Measurements from ENCODE around the gene CD300LF.

The CD300LF gene

DNA sequence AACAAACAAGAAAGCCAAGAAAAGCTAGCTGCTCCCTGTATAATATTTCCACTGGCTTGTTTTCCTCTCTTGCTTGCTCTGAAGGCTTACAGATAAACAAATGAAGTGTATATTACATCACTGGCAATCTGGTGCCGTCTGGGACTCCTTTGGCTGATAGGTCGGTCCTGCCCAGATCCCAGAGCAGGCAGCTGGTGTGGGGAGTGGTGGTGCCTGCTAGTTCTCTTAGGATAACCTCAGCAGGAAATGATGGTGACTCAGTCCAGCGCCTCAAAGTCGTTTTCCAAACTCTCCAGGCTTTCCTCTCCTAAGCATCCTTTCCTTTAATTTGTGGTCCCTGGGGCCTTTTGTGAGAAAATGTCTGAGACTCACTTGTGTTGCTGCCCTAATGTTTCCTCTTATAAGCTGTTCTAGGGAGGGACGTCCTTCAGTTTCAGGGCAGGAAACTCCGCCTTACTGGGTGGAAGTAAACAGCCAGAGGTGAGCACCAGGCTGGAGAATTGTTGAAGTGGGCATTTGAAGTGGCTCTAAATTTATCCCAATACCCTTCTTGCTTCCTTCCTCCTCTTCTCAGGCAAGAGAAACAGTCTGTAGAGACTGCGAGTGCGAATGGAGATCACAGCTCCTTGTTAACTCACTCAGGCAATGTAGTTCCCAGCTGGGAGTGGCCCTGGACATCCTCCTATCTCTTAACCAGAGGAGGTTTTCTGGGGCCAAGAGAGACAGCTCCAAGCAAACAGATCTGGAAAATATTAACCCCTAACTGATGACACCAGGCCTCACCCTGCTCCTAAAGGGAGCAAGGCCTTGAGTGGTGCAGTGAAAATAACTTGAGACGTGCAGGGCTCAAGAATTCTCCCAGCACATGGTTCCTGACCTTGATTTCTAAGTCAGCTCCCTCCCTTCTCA is 34.9 kb downstream of the CD300LF start:
- peaks cover 6% of the 10 kb centered on the region for H3K4me1 ChIP-seq (ENCODE audit: insufficient read depth, insufficient read length)
- H3K9me3 ChIP-seq (ENCODE audit: insufficient read depth, low read length), result peaks cover 17% of the 10 kb centered on the region
- no peak for TF ChIP-seq ZNF274 (IDR thresholded peaks at IDR 0.05; ENCODE audit: low read depth, low read length)
- TF ChIP-seq SUZ12 (IDR thresholded peaks at IDR 0.05; ENCODE audit: extremely low read depth, insufficient read depth, insufficient read length), result no peak
- TF ChIP-seq YY1 (IDR thresholded peaks at IDR 0.05; ENCODE audit: insufficient read depth, insufficient read length), result no peak
- H3K9ac ChIP-seq (ENCODE audit: insufficient read length, low read depth), result no peak overlapping the region
- H3K4me3 ChIP-seq (ENCODE audit: insufficient read length, low read depth), result no peak overlapping the region
- DNase-seq (ENCODE audit: low read depth, low spot score), result no peak
- no peaks in the 10 kb centered on the region for H3K36me3 ChIP-seq (ENCODE audit: insufficient read depth, insufficient read length, low read length)
- H3K27me3 ChIP-seq (ENCODE audit: insufficient read depth, insufficient read length), result peaks cover 25% of the 10 kb centered on the region

DNA sequence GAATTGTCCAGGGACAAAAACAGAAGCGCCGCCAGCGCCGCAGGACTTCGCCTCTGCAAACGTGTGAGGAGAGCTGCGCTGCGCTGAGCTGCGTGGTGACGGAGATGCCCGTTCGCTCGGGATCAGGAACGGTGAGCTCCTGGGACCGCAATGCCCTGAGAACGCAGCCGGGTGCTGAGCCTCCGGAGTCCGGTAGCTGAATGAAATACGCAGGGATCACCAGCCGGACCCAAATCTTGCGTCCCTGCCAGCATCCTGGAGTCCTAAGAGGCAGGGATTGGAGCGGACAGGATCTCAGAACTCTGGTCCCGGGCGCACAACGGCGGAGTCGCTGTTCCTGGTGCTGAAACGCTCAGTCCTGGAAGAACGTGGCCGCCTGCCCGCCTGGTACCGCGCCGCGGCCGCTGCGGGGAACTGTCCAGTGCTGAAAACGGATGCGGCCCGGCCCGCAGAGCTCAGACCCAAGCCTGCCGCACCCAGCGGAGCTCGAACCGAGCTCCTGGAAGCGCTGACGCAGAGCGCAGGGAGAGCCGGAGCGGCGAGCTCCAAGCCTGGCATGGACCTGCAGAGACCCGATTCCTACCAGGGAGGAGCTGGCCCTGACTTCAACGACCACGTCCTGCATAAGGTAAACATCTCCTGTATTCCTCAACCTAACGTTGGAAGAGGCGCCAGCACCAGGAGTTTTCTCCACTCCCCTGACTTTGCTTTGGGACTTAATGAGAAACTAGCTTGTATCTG is 41.5 kb downstream of the CD300LF start:
- H3K27me3 ChIP-seq (ENCODE audit: insufficient read depth, insufficient read length), result peaks cover 55% of the 10 kb centered on the region
- H3K36me3 ChIP-seq (ENCODE audit: insufficient read depth, insufficient read length, low read length), result no peaks in the 10 kb centered on the region
- peak; percentile 75 for DNase-seq (ENCODE audit: low read depth, low spot score)
- H3K9ac ChIP-seq (ENCODE audit: insufficient read length, low read depth), result no peak overlapping the region
- no peak overlapping the region for H3K4me3 ChIP-seq (ENCODE audit: insufficient read length, low read depth)
- H3K9me3 ChIP-seq (ENCODE audit: insufficient read depth, low read length), result peaks cover 37% of the 10 kb centered on the region
- no peak for TF ChIP-seq SUZ12 (IDR thresholded peaks at IDR 0.05; ENCODE audit: extremely low read depth, insufficient read depth, insufficient read length)
- TF ChIP-seq ZNF274 (IDR thresholded peaks at IDR 0.05; ENCODE audit: low read depth, low read length), result no peak
- TF ChIP-seq YY1 (IDR thresholded peaks at IDR 0.05; ENCODE audit: insufficient read depth, insufficient read length), result no peak
- H3K4me1 ChIP-seq (ENCODE audit: insufficient read depth, insufficient read length), result no peaks in the 10 kb centered on the region

DNA sequence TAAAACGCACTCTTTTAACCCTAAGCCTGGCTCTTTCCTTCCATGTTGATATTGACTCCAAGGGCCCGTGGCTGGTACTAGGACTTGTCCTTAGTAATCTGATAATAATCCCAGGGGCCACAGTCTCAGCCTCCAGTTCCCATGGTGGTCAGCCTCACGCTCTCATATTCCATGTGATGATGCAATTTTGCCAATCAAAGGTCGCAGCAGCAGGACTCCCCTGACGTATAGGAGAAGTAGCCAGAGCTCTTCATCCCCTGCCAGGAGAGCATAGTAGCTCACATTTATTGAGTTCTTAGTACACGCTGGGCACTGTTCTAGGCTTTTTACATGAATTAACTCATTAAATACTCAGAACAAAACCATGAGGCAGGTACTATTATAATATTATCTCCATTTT is 42.4 kb downstream of the CD300LF start:
- Histone ChIP-seq H3K9ac (ENCODE audit: insufficient read length, low read depth) (no peak overlapping the region), H3K27me3 (ENCODE audit: insufficient read depth, insufficient read length) (peaks cover 56% of the 10 kb centered on the region), H3K36me3 (ENCODE audit: insufficient read depth, insufficient read length, low read length) (no peaks in the 10 kb centered on the region), H3K9me3 (ENCODE audit: insufficient read depth, low read length) (peaks cover 37% of the 10 kb centered on the region), H3K4me1 (ENCODE audit: insufficient read depth, insufficient read length) (no peaks in the 10 kb centered on the region), H3K4me3 (ENCODE audit: insufficient read length, low read depth) (no peak overlapping the region)
- no peak for TF ChIP-seq YY1 (IDR thresholded peaks at IDR 0.05; ENCODE audit: insufficient read depth, insufficient read length)
- no peak for TF ChIP-seq SUZ12 (IDR thresholded peaks at IDR 0.05; ENCODE audit: extremely low read depth, insufficient read depth, insufficient read length)
- no peak for DNase-seq (ENCODE audit: low read depth, low spot score)

DNA sequence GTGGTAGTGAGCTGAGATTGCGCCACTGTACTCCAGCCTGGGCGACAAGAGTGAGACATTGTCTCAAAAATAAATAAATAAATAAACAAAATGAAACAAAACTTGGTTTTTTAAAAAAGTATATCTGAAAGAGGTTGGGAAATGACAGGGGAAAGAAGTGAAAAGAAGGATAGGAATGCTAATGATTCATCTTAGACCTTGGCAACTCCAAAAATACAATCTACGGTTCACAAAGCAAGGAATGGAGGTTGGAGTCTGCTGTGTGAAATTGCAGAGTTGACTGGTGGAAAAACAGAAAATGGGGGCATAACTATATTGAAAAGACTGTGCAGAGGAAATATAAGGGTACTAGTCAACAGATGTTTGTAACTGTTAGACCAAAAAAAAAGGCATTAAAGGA is 49.2 kb downstream of the CD300LF start:
- H3K9ac ChIP-seq (ENCODE audit: insufficient read length, low read depth), result no peak overlapping the region
- no peak overlapping the region for H3K4me3 ChIP-seq (ENCODE audit: insufficient read length, low read depth)
- TF ChIP-seq SUZ12 (IDR thresholded peaks at IDR 0.05; ENCODE audit: extremely low read depth, insufficient read depth, insufficient read length) (no peak), ZNF274 (IDR thresholded peaks at IDR 0.05; ENCODE audit: low read depth, low read length) (no peak), YY1 (IDR thresholded peaks at IDR 0.05; ENCODE audit: insufficient read depth, insufficient read length) (no peak)
- DNase-seq (ENCODE audit: low read depth, low spot score), result no peak
- no peaks in the 10 kb centered on the region for H3K9me3 ChIP-seq (ENCODE audit: insufficient read depth, low read length)
- no peaks in the 10 kb centered on the region for H3K4me1 ChIP-seq (ENCODE audit: insufficient read depth, insufficient read length)
- no peaks in the 10 kb centered on the region for H3K36me3 ChIP-seq (ENCODE audit: insufficient read depth, insufficient read length, low read length)
- H3K27me3 ChIP-seq (ENCODE audit: insufficient read depth, insufficient read length), result peaks cover 59% of the 10 kb centered on the region

DNA sequence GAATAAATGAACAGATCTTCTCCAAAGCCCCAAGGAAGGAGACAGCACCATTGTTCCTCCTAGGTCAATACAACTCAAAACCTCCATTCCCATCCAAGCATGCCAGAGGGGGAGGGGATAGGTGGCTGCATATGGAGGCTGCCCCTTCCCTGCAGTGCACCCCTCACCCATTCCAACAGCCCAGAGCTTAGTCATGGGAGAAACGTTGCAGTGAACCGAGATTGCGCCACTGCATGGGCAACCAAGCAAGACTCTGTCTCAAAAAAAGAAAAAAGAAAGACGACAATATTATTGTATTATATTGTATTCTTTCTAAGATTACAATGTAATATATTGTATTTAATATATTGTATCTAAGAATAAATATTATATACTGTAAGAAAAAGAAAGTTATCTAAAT is 52.8 kb downstream of the CD300LF start:
- H3K4me3 ChIP-seq (ENCODE audit: insufficient read length, low read depth), result no peak overlapping the region
- no peak for DNase-seq (ENCODE audit: low read depth, low spot score)
- no peak for TF ChIP-seq ZNF274 (IDR thresholded peaks at IDR 0.05; ENCODE audit: low read depth, low read length)
- TF ChIP-seq YY1 (IDR thresholded peaks at IDR 0.05; ENCODE audit: insufficient read depth, insufficient read length), result no peak
- TF ChIP-seq SUZ12 (IDR thresholded peaks at IDR 0.05; ENCODE audit: extremely low read depth, insufficient read depth, insufficient read length), result no peak
- no peaks in the 10 kb centered on the region for H3K36me3 ChIP-seq (ENCODE audit: insufficient read depth, insufficient read length, low read length)
- H3K4me1 ChIP-seq (ENCODE audit: insufficient read depth, insufficient read length), result no peaks in the 10 kb centered on the region
- no peak overlapping the region for H3K9ac ChIP-seq (ENCODE audit: insufficient read length, low read depth)
- H3K27me3 ChIP-seq (ENCODE audit: insufficient read depth, insufficient read length), result peaks cover 41% of the 10 kb centered on the region
- H3K9me3 ChIP-seq (ENCODE audit: insufficient read depth, low read length), result no peaks in the 10 kb centered on the region

DNA sequence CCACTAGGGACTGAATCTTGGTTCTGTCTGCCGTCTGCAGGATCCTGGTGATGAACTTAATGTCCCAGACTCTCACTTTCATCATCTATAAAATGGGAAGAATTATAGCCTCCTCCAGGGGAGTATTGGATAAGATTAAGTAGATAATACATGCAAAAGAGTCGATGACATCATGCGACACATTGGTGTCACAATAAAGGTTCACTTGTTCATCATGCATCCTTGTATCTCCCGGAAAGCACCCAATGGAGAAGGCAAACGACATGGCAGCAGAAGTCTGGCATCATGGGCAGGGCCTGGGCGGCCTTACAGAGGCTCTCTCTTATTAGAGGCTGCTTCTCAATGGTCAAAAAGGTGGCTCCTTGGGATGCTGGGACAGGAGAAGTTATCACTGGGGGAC is 54.1 kb downstream of the CD300LF start:
- H3K9me3 ChIP-seq (ENCODE audit: insufficient read depth, low read length), result no peaks in the 10 kb centered on the region
- no peak overlapping the region for H3K9ac ChIP-seq (ENCODE audit: insufficient read length, low read depth)
- peaks cover 35% of the 10 kb centered on the region for H3K27me3 ChIP-seq (ENCODE audit: insufficient read depth, insufficient read length)
- H3K4me3 ChIP-seq (ENCODE audit: insufficient read length, low read depth), result no peak overlapping the region
- no peaks in the 10 kb centered on the region for H3K4me1 ChIP-seq (ENCODE audit: insufficient read depth, insufficient read length)
- no peaks in the 10 kb centered on the region for H3K36me3 ChIP-seq (ENCODE audit: insufficient read depth, insufficient read length, low read length)
- TF ChIP-seq ZNF274 (IDR thresholded peaks at IDR 0.05; ENCODE audit: low read depth, low read length), result no peak
- TF ChIP-seq SUZ12 (IDR thresholded peaks at IDR 0.05; ENCODE audit: extremely low read depth, insufficient read depth, insufficient read length), result no peak
- TF ChIP-seq YY1 (IDR thresholded peaks at IDR 0.05; ENCODE audit: insufficient read depth, insufficient read length), result no peak
- DNase-seq (ENCODE audit: low read depth, low spot score), result no peak

DNA sequence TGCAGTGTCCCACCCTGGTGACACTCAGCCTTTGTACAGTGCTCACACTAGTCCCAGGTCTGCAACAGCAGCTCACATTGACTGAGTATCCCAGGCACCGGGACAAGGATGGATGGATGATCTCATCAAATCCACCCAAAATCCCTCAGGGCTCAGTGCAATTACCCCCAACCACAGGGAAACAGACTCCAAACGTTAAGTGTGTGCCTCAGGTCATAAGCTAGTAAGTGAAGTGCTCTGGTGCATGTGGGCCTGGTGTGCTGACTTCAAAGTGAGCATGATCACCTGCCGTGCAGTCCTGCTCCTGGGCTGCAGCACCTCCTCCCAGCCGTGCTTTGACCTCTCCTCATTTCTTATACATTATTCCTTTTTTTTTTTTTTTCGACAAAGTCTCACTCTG is 58.0 kb downstream of the CD300LF start:
- Histone ChIP-seq H3K27me3 (ENCODE audit: insufficient read depth, insufficient read length) (peaks cover 63% of the 10 kb centered on the region), H3K9me3 (ENCODE audit: insufficient read depth, low read length) (no peaks in the 10 kb centered on the region), H3K36me3 (ENCODE audit: insufficient read depth, insufficient read length, low read length) (no peaks in the 10 kb centered on the region), H3K4me1 (ENCODE audit: insufficient read depth, insufficient read length) (no peaks in the 10 kb centered on the region), H3K9ac (ENCODE audit: insufficient read length, low read depth) (no peak overlapping the region), H3K4me3 (ENCODE audit: insufficient read length, low read depth) (no peak overlapping the region)
- no peak for DNase-seq (ENCODE audit: low read depth, low spot score)
- TF ChIP-seq ZNF274 (IDR thresholded peaks at IDR 0.05; ENCODE audit: low read depth, low read length), result no peak
- no peak for TF ChIP-seq YY1 (IDR thresholded peaks at IDR 0.05; ENCODE audit: insufficient read depth, insufficient read length)
- no peak for TF ChIP-seq SUZ12 (IDR thresholded peaks at IDR 0.05; ENCODE audit: extremely low read depth, insufficient read depth, insufficient read length)
